SK-N-DZ (cell line): Measurements from ENCODE around the gene BEX2. TPM values are rescaled to one million over a fixed set of nuclear protein-coding genes. Genes with fewer than 3 reads are reported as not detected.
"Not testable (repeated sequence)": the region's sequence is repeated elsewhere in the genome, so short reads cannot be mapped to it uniquely, and the experiment has no call there.

Source experiments
- DNase-seq: peaks from one replicate; pipeline ENCODE4 v3.0.0-alpha.2; 2015; ENCODE audit warnings: low spot score
- polyA plus RNA-seq, 2 experiments: library from polyadenylated mRNA; depleted of rRNA; stranded (reverse); fragments of >200 nt; gene quantifications; 2 replicates each; pipeline ENCODE4 v1.2.3, GENCODE V29; 2014

The BEX2 gene
- polyA plus RNA-seq (2014; cell fraction: cytosol; rRNA removed): 40.0 and 40.8 TPM in 2 replicates
- 23.7 and 31.8 TPM in 2 replicates for polyA plus RNA-seq (2014; cell fraction: nucleus; rRNA removed)

DNA sequence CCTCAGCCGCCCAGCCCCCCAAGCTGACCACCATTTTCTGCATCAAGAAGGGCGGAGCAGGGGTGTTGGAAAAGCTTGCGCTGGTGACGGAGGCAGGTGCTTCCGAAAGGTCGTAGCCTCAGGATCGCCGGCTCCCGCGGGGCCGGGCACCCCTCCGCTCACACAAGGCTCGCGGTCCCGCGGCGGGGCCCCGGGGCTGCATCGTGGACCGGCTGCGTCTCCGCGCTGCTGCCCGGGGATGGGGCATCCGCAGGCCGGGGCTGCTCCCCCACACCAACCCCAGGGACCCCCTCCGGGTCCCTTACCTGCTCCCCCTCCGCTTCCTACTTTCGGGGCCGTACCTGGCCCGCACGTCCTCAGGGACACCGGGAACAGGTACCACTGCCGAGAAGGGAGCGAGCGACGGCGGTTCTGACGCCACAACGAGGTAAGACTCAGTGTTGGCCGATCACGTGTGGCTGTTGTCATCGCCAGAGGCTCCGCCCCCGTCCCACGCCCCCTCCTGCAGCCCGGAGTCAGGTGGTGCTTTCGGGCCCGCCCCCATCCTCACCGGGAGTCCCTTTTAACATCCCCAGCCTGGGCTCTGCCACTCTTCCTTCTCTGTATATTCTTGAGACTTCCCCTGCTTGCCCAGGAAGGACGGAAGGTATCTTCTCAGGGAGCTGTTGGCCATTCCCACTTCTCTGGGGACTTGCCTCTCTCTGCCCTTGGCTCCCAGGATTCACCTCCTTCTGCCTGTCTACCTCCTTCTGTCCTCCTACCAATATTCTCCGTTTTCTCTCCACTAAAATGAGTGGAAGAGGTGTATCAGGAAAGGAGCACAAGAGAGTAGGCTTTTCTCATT, at the start of gene BEX2:
Gene BEX2, minus strand, starts transcription at position 436 of the 844 bp plus-strand sequence. CDS start 1,014 bp downstream, outside the sequence.
- DNase-seq: peak; percentile 52

DNA sequence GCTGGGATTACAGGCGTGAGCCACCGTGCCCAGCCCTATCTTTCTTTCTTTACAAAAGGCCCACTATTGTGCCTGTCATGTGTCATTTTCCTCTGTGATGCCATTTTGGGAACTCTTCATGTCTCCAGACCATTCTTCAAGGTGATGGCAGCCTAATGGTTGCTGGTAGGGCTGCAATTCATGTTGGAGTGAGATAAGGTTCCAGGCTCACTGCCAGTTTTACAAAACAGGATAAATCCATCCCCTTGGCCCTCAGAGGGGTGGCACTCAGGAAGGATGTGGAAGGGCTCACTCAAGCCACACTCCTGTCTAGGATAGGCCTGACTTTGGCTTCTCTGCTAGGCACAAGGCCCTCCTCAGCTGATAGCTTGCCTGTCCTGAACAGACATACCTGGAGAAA, 49.3 kb upstream of the BEX2 start:
- DNase-seq: no peak

- DNase-seq: not testable (repeated sequence)
Measured at GRCh38 chrX:103359605-103360004, 48.8 kb upstream of the BEX2 start.

DNA sequence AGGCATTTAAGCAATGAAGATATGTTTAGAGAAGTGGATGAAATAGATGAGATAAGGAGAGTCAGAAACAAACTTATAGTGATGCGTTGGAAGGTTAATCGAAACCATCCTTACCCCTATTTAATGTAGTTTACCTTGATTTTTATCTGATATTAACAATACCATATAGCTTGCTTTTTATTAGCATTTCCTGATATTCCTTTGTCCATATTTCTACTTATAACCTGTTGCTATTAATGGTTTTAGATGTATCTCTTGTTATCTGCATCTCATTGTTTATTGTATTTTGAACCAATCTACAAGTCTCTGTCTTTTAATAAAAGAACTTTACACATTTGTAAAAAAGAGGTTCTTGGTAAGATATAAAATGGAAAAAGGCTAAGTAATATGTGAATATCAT, 47.1 kb upstream of the BEX2 start:
- no peak for DNase-seq

GRCh38 chrX:103356858-103357257, 46.1 kb upstream of the BEX2 start:
- DNase-seq: no peak

DNA sequence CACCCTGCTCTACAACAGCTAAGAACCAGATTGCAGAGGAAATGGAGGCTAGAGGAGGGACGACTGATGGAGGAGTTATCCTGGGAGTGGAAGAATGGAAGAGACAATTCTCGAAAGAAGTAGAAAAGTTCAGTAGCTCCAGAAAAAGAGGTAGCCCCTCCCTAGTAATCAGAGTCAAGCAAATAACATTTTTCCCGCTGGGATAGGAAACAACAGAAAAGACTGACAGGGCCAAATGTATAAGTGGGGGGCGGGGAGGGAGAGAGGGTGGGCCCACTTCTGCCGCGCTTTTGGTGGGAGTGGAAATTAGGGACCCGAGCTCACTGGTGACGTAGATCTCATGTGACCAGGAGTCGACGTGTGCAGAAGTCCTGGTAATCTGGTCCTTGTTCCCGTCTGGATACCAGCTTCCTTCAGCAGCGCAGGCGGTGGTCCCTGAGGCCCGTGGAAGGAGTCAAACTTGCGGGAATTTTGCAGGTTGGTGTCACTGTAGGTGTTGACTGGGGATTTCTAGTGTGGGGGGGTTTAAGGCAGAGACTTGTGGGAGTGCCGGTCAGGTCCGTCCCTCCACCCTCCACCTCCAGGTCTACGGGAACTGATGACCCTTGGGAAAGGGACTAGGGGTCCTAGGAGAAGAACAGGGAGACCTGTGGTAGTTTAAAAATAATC, 45.5 kb upstream of the BEX2 start, which contains the start of gene TCEAL9:
Gene TCEAL9, plus strand, starts transcription at position 377 of the 669 bp plus-strand sequence. CDS start 1,179 bp downstream, outside the sequence.
- peak; percentile 66 for DNase-seq

- DNase-seq: no peak
Measured at GRCh38 chrX:103347682-103348397, 37.0 kb upstream of the BEX2 start.

DNA sequence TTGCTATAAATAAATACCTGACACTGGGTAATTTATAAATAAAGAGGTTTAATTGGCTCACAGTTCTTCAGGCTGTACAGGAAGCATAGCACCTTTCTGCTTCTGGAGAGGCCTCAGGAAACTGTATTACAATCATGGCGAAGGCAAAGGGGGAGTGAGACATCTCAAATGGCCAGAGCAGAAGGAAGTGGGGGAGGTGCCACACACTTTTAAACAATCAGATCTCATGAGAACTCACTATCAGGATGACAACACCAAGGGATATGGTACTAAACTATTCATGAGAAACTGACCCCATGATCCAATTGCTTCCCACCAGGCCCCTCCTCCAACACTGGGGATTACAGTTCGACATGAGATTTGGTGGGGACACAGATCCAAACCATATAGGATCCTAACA, 33.8 kb upstream of the BEX2 start:
- DNase-seq: no peak

GRCh38 chrX:103343105-103343504, 32.3 kb upstream of the BEX2 start:
- DNase-seq: peak; percentile 15

DNA sequence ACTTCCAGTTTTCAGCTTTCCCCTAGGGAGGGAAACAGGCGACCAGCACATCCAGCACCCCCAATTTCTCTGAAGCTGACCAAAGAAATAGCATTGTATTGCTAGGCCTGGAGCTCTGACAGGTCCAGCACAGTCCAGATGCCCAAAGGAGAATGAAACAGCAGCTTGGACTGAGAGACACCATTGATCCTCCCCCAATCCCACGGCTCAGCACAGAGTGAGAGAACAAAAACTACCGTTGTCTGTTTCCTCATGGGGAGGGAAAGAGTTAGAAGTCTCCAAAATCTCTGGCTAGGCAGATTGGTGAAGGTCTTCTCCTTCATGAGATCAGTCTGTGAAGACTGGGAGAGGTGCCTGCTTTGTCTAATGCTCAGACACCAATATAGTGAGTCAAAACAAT, 27.9 kb upstream of the BEX2 start:
- no peak for DNase-seq

GRCh38 chrX:103330681-103331288, 20.0 kb upstream of the BEX2 start:
- DNase-seq: peak; percentile 45

DNA sequence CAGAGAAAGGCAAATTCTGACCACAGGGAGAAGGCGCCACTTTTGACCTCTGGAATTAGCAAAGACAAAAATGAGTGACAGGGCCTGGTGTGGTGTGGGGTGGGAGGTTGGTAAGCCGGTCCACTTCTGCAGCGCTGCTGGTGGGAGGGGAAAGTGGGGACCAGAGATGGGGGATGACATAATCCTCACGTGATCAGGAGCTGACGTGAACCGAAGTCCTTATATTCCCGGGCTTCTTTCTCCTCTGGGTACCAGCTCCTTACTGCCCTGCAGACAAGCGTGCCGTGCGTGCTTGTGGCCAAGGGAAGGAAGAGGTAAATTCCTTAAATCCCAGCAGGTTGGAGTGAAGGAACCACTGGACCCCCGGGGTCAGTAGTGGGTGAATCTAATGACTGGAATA, 19.2 kb upstream of the BEX2 start, which contains the start of gene TCEAL7:
Gene TCEAL7, plus strand, starts transcription at position 249 of the 400 bp plus-strand sequence. CDS start 1,165 bp downstream, outside the sequence.
- DNase-seq: peak; percentile 61

GRCh38 chrX:103311399-103311780, 600 bp upstream of the BEX2 start:
- DNase-seq: no peak

DNA sequence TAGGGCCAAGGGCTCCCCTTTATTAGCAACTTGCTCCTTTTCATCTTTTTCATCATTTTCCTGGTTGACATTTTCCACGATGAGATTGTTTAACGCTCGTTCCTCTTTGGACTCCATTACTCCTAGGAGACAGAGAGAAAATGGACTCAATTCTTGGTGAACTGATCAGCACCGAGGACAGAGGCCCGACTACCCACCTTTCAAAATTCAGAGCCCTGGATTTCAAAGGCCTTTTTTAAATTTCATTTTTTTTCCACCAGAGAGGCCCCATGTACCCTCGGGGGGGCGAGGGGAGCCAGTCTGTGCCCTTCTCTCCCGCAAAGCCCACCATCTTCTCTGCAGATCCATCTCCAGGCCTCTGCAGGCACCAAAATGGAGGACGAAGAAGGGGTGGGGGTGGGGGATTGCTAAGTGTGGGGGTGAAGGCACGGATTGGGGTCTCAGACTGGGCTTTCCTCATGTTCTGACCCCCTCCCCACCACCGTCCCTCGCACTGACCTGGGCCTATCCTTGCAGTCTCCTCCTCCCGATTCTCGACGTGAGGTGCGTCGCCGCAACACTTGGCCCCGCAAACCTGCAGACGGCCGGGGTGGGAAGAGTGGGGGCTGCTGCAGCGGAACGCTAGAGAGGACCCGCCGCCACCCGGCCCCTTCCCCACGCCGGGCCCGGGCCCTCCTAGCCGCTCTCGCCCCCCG, 783 bp downstream of the BEX2 start:
- no peak for DNase-seq

GRCh38 chrX:103305666-103306065, 5.1 kb downstream of the BEX2 start:
- DNase-seq: not testable (repeated sequence)

GRCh38 chrX:103304705-103305104, 6.1 kb downstream of the BEX2 start:
- no peak for DNase-seq

GRCh38 chrX:103293118-103293517, 17.7 kb downstream of the BEX2 start:
- DNase-seq: no peak

GRCh38 chrX:103279624-103280023, 31.2 kb downstream of the BEX2 start:
- no peak for DNase-seq

DNA sequence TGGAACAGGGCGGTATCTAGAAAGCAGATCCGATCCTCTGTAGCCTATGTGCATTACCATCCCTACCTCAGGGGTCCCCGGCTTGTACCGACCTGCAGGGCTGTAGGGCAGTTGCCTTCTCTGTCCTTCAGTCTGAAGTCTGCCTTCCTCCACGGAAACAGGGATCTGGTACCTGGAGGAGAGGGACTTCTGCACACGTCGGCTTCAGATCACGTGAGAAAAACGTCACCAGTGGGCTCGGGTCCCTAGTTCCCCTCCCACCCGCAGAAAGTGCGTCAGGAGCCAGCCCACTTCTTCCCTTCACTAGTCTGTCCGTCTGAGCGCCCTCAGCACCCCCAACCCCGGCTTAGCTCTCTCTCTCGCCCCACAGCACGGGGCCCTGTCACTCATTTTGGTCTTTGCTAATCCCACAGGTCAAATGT, 34.2 kb downstream of the BEX2 start, which contains the start of gene TCEAL5:
Gene TCEAL5, minus strand, starts transcription at position 170 of the 422 bp plus-strand sequence. CDS start 2,187 bp downstream, outside the sequence.
- peak; percentile 48 for DNase-seq

GRCh38 chrX:103275947-103276567, 34.7 kb downstream of the BEX2 start:
- peak; percentile 2 for DNase-seq
